Lower leg skin (tissue), 4 donors: ENCODE results near the gene SRP68. TPM values are rescaled to one million over a fixed set of nuclear protein-coding genes. Genes with fewer than 3 reads are reported as not detected.

Source experiments
- DNase-seq, 2 donors: peaks; one replicate each; pipeline ENCODE4 v3.0.0-alpha.2; 2019; ENCODE audit warnings: low spot score in 2 of 2
- H3K4me3 ChIP-seq: fragments of 200-600 bp; sonication (generic); 2 replicates; pipeline ENCODE4 v1.5.1; 2017; ENCODE audit warnings: mild to moderate bottlenecking, low read depth; ENCODE audit not compliant: poor library complexity, severe bottlenecking
- CTCF ChIP-seq, 3 donors: fragments of 450-650 bp; IDR thresholded peaks; one replicate each; pipeline ENCODE4 v1.5.1; 2016; ENCODE audit warnings: antibody characterized with exemption in 3 of 3, mild to moderate bottlenecking in 3 of 3, moderate library complexity in 2 of 3
- POLR2A ChIP-seq, 2 donors: fragments of 450-650 bp; IDR thresholded peaks; one replicate each; pipeline ENCODE4 v1.6.1; 2016 to 2017; ENCODE audit warnings: antibody characterized with exemption in 2 of 2, mild to moderate bottlenecking in 1 of 2, moderate library complexity in 1 of 2
- WGBS, 2 donors: methylation state at CpG; one replicate each; pipeline ENCODE4 v1.1.5; 2018; 5-methylcytosine and 5-hydroxymethylcytosine counted together
- intact Hi-C: fragments of 100-400 bp; cut with DNase I; formaldehyde crosslinking; loops from one replicate; pipeline ENCODE4 v1.15.0; 2023; ENCODE audit warnings: low total_unique reads
- total RNA-seq, 4 donors: library from RNA; depleted of rRNA; stranded (reverse); fragments of >200 nt; gene quantifications; one replicate each; pipeline ENCODE4 v1.1.0, GENCODE V29; 2016

Gene SRP68
- total RNA-seq, 4 donors from 2014 or later: 67.2 to 76.5 (median 72.3) TPM

GRCh38 chr17:76103274-76104139 is 31.2 kb upstream of the SRP68 start, which contains the start of gene EXOC7:
EXOC7 (minus strand) TSS chr17:76103787; CDS start chr17:76103692, 95 bp downstream.
- TF ChIP-seq CTCF (IDR thresholded peaks at IDR 0.05): no peak
- TF ChIP-seq POLR2A (IDR thresholded peaks at IDR 0.05): no peak
- peak; percentile 87 to 98 for DNase-seq
- 4% methylated on average over 52 to 54 of the region's 55 CpGs for WGBS, 2 donors

GRCh38 chr17:76102944-76103273 is 30.6 kb upstream of the SRP68 start:
- TF ChIP-seq POLR2A (IDR thresholded peaks at IDR 0.05) (no peak), CTCF (IDR thresholded peaks at IDR 0.05) (no peak)
- WGBS, 2 donors: 0% methylated on average over 4 of the region's 4 CpGs
- H3K4me3 ChIP-seq: peak overlapping the region; percentile 71
- no peak for DNase-seq
- intact Hi-C loops: no loop called here

More at GRCh38 chr17:76103274-76104139, 31.2 kb upstream of the SRP68 start, which contains the start of gene EXOC7:
- H3K4me3 ChIP-seq: peak within 1 kb of the TSS; percentile 71
- intact Hi-C loops: no loop called here

DNA sequence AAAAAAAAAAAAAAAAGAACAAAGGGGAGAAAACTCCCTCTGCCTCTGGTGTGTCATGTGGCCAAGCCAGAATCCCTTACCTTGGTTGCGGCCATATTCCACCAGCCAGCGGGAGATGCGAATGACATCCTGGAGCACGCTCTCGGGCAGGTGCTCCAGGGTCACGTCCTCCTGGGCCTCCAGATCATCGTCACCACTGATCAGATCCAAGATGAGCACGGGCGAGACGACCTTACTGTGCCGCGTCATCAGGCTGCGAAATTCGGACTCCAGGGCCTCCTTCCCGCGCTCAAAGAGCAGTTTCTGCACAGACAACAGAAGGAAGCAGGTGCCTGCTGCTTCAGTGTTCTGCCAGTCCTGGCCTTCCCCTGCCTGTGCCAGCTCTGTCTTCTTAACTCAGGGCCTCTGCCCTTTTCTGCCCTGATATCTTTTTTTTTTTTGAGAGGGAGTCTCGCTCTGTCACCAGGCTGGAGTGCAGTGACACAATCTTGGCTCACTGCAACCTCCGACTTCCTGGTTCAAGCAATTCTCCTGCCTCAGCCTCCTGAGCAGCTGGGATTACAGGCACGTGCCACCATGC is 25.5 kb upstream of the SRP68 start:
- H3K4me3 ChIP-seq: no peak overlapping the region
- TF ChIP-seq POLR2A (IDR thresholded peaks at IDR 0.05): no peak
- TF ChIP-seq CTCF (IDR thresholded peaks at IDR 0.05): no peak
- no peak for DNase-seq
- WGBS, 2 donors: 91 to 97% methylated on average over 19 of the region's 19 CpGs
- intact Hi-C loops: no loop called here

GRCh38 chr17:76095943-76096342 is 23.6 kb upstream of the SRP68 start:
- intact Hi-C loops: no loop called here
- no peak for DNase-seq
- H3K4me3 ChIP-seq: no peak overlapping the region
- no peak for TF ChIP-seq CTCF (IDR thresholded peaks at IDR 0.05)
- TF ChIP-seq POLR2A (IDR thresholded peaks at IDR 0.05): no peak
- 87 to 93% methylated on average over 13 of the region's 13 CpGs for WGBS, 2 donors

DNA sequence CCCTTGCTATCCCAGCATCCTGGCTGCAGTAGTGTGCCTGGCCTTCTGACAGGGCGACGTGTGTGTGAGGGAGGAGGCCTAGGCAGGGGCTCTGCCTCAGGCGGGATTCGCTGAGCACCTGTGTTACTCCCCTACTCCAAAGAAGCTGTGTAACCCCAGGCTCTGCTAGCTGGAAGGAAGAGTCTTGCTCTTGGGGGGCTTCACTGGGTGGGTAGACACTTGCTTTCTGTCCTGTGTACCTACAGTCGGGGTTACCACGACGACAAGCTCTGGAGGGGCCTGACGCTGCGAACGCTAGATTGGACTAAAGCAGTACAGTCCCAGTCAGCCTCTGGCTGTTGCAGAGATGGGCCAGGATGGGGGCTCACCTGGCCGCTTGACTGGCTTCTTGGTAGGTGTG is 21.7 kb upstream of the SRP68 start:
- WGBS, 2 donors: 86 to 90% methylated on average over 11 of the region's 11 CpGs
- no peak overlapping the region for H3K4me3 ChIP-seq
- TF ChIP-seq POLR2A (IDR thresholded peaks at IDR 0.05): no peak
- TF ChIP-seq CTCF (IDR thresholded peaks at IDR 0.05): no peak
- intact Hi-C loops: no loop called here
- peak in 1 of 2 donors; percentile 5 for DNase-seq
